AG04450 (cell line): ENCODE results near the gene APOM. TPM values are rescaled to one million over a fixed set of nuclear protein-coding genes. Genes with fewer than 3 reads are reported as not detected.

Experiments used
- CTCF ChIA-PET: fragments of 300-600, 350-600 bp; formaldehyde crosslinking; extraction: SDS; loops from one replicate; lab custom pipeline; 2022; ENCODE audit warnings: antibody characterized with exemption, inconsistent platforms; lab: Charles Lee
- POLR2A ChIA-PET: fragments of 350-600 bp; formaldehyde crosslinking; extraction: SDS; loops from one replicate; lab custom pipeline; 2021; ENCODE audit warnings: antibody characterized with exemption, inconsistent platforms; lab: Yijun Ruan, JAX
- DNase-seq: peaks from one replicate; pipeline ENCODE4 v3.0.0-alpha.2; 2011; ENCODE audit warnings: low read depth, low spot score
- H3K27ac ChIP-seq: one replicate; pipeline ENCODE4 v1.5.1; 2012; ENCODE audit warnings: low read depth, low read length, control low read depth
- H3K27me3 ChIP-seq: one replicate; pipeline ENCODE4 v1.6.0; 2012; ENCODE audit warnings: low read length; ENCODE audit not compliant: control insufficient read depth, insufficient read depth
- H3K4me3 ChIP-seq: 2 replicates; pipeline ENCODE4 v1.5.1; 2011; ENCODE audit warnings: mild to moderate bottlenecking, low read depth, low read length, control low read depth
- H3K9me3 ChIP-seq: 2 replicates; pipeline ENCODE4 v1.5.1; 2012; ENCODE audit warnings: low read length; ENCODE audit not compliant: control insufficient read depth, insufficient read depth
- polyA plus RNA-seq: library from polyadenylated mRNA; depleted of rRNA; stranded (reverse); fragments of >200 nt; gene quantifications from 2 replicates; pipeline ENCODE4 v1.2.3, GENCODE V29; 2011
- TF ChIP-seq, protein P1 (sequence below): IDR thresholded peaks from 2 replicates; pipeline ENCODE4 v1.5.1; 2011; ENCODE audit warnings: low read depth, low read length, control low read depth, inconsistent platforms

Gene APOM
- polyA plus RNA-seq, 1 experiment = 2.8 TPM

DNA sequence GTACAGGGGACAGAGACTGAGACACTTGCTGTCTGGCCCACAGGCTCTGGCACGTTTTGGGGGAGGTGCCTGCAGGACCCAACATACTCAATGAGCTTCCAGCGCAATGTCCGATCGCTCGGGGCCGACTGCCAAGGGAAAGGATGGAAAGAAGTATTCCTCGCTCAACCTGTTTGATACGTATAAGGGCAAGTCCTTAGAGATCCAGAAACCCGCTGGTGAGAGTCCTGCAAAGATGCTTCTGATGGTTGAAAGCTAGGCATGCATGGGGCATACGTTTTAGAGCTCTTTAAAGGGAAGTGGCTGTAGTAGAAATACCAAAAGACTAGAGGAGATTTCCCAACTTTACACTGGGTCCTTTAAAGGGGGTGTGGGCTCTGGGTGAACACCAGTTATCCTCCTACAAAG is 33.0 kb upstream of the APOM start:
- H3K27me3 ChIP-seq = no peaks in the 10 kb centered on the region
- CTCF ChIA-PET = interaction anchor here (0.8 to 1.7 kb wide), 4 partner anchors 12 to 130 kb away, joined by 3 to 9 read pairs (median 4); no protein-coding TSS in a partner anchor
- H3K27ac ChIP-seq = no peak overlapping the region
- no peak for DNase-seq
- H3K9me3 ChIP-seq = peaks cover 4% of the 10 kb centered on the region; the same call in 1 of the 2 replicates
- TF ChIP-seq, protein P1, sequence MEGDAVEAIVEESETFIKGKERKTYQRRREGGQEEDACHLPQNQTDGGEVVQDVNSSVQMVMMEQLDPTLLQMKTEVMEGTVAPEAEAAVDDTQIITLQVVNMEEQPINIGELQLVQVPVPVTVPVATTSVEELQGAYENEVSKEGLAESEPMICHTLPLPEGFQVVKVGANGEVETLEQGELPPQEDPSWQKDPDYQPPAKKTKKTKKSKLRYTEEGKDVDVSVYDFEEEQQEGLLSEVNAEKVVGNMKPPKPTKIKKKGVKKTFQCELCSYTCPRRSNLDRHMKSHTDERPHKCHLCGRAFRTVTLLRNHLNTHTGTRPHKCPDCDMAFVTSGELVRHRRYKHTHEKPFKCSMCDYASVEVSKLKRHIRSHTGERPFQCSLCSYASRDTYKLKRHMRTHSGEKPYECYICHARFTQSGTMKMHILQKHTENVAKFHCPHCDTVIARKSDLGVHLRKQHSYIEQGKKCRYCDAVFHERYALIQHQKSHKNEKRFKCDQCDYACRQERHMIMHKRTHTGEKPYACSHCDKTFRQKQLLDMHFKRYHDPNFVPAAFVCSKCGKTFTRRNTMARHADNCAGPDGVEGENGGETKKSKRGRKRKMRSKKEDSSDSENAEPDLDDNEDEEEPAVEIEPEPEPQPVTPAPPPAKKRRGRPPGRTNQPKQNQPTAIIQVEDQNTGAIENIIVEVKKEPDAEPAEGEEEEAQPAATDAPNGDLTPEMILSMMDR = no peak
- peak overlapping the region; percentile 95 for H3K4me3 ChIP-seq
- POLR2A ChIA-PET = interaction anchor here (0.9 to 2.5 kb wide), 2 partner anchors 29 to 42 kb away, joined by 3 to 13 read pairs; partner anchors contain the start of genes BAG6 and GPANK1

DNA sequence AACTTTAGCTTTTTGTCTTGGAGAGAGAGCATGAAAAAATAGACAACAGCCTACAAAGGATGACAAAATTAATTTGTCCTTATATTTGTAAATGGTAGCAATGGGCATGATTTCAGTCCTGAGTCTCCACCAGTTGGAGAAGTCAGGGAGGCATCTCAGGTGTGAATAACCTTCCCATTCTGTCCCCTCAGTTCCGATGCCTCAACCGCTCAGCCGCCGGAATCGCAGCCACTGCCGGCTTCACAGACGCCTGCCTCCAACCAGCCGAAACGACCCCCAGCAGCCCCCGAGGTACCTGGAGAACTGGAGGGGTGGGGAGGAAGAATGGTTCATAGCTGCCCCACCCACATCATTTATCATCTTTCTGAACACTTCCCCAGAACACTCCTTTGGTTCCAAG is 31.6 kb upstream of the APOM start:
- CTCF ChIA-PET = interaction anchor here (2.4 kb wide), 1 partner anchor 26 kb away, joined by 6 read pairs; no protein-coding TSS in a partner anchor
- Histone ChIP-seq H3K4me3 (no peak overlapping the region), H3K9me3 (peaks cover 4% of the 10 kb centered on the region; the same call in 1 of the 2 replicates), H3K27me3 (no peaks in the 10 kb centered on the region), H3K27ac (no peak overlapping the region)
- TF ChIP-seq, protein P1 = no peak
- POLR2A ChIA-PET = interaction anchor here (1.2 kb wide), 1 partner anchor 10 kb away, joined by 4 read pairs; no protein-coding TSS in a partner anchor
- DNase-seq = no peak

DNA sequence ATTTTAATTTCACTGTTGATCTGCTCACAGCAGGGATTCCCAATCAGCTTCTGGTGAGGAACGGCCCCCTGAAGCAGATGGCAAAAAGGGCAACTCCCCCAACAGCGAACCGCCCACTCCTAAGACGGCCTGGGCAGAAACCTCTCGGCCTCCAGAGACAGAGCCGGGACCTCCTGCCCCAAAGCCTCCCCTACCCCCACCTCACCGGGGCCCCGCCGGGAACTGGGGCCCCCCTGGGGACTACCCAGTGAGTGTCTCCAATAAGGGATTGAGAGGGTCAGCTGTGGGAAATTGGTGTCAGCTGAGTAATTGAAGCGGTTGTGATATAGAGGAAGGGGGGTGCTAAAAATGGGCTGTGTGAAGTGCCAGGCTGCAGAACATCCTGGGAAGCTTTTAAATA is 28.7 kb upstream of the APOM start:
- no peak overlapping the region for H3K27ac ChIP-seq
- H3K27me3 ChIP-seq = no peaks in the 10 kb centered on the region
- CTCF ChIA-PET = no interaction called here
- no peaks in the 10 kb centered on the region for H3K9me3 ChIP-seq
- POLR2A ChIA-PET = no interaction called here
- TF ChIP-seq, protein P1 = no peak
- H3K4me3 ChIP-seq = no peak overlapping the region
- DNase-seq = no peak

DNA sequence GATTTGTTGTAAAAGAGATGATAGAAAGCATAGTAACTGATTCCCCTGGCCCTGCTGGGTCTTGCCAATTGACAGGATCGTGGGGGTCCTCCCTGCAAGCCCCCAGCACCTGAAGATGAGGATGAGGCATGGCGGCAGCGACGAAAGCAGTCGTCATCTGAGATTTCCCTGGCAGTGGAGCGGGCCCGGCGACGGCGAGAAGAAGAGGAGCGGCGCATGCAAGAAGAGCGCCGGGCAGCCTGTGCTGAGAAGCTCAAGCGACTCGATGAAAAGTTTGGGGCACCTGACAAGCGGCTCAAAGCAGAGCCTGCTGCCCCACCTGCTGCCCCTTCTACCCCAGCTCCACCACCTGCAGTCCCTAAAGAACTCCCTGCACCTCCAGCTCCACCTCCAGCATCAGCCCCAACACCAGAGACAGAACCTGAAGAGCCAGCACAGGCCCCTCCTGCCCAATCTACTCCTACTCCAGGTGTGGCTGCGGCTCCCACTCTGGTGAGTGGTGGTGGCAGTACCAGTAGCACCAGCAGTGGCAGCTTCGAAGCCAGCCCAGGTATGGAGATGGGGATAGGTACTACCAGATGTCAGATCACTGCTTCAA is 27.9 kb upstream of the APOM start:
- no peaks in the 10 kb centered on the region for H3K27me3 ChIP-seq
- DNase-seq = no peak
- CTCF ChIA-PET = no interaction called here
- POLR2A ChIA-PET = interaction anchor here (0.6 kb wide), 1 partner anchor 14 kb away, joined by 4 read pairs; no protein-coding TSS in a partner anchor
- TF ChIP-seq, protein P1 = no peak
- no peak overlapping the region for H3K27ac ChIP-seq
- H3K9me3 ChIP-seq = no peaks in the 10 kb centered on the region
- H3K4me3 ChIP-seq = no peak overlapping the region

DNA sequence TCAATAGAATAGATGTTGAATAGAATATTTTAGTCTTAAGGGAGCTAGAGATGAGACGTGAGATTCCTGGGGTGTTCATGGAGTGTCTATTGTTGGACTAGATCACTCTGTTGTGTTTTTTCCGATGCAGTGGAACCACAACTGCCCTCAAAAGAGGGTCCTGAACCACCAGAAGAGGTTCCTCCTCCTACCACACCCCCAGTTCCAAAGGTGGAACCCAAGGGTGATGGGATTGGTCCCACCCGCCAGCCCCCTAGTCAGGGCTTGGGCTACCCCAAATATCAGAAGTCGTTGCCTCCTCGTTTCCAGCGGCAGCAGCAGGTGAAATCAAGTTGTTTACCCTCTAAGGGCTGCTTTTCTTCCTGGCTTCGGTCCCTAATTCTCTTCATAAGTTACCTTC is 26.7 kb upstream of the APOM start:
- POLR2A ChIA-PET = no interaction called here

More for the DNA sequence above, 26.7 kb upstream of the APOM start:
- Histone ChIP-seq H3K4me3 (no peak overlapping the region), H3K27ac (no peak overlapping the region), H3K27me3 (no peaks in the 10 kb centered on the region), H3K9me3 (no peaks in the 10 kb centered on the region)
- no peak for DNase-seq
- TF ChIP-seq, protein P1 = no peak
- CTCF ChIA-PET = no interaction called here
